OCI-LY3 (cell line): Measurements from ENCODE around the gene PDZRN3.

Source experiments
- H2AFZ ChIP-seq: fragments of 200-600, 300-600 bp; shearing (Covaris generic); 2 replicates; pipeline ENCODE4 v1.6.0; 2014; ENCODE audit warnings: antibody characterized with exemption, low read depth, low read length
- H3K27ac ChIP-seq: fragments of 200-600, 300-600 bp; sonication (generic); 2 replicates; pipeline ENCODE4 v1.5.1; 2014; ENCODE audit warnings: mild to moderate bottlenecking, low read length, moderate library complexity, mixed read lengths
- H3K27me3 ChIP-seq: fragments of 200-600, 300-600 bp; sonication (generic); 2 replicates; pipeline ENCODE4 v1.6.1; 2014; ENCODE audit warnings: low read depth, low read length, mixed read lengths
- H3K36me3 ChIP-seq: fragments of 200-600, 300-600 bp; sonication (generic); replicated peaks from 2 replicates; pipeline ENCODE3; 2014; ENCODE audit warnings: low read depth, low read length, mixed read lengths
- H3K4me1 ChIP-seq: fragments of 300-600, 200-600 bp; sonication (generic); 2 replicates; pipeline ENCODE4 v1.6.1; 2014; ENCODE audit warnings: low read length, mixed read lengths
- H3K4me2 ChIP-seq: fragments of 200-600, 300-600 bp; sonication (generic); 2 replicates; pipeline ENCODE4 v1.6.1; 2014; ENCODE audit warnings: low read length, mixed read lengths
- H3K4me3 ChIP-seq: fragments of 300-600, 200-600 bp; sonication (generic); 2 replicates; pipeline ENCODE4 v1.5.1; 2014; ENCODE audit warnings: antibody characterized with exemption, mild to moderate bottlenecking, low read length, moderate library complexity
- H3K79me2 ChIP-seq: fragments of 300-600, 200-600 bp; shearing (Covaris generic); 2 replicates; pipeline ENCODE4 v1.6.1; 2014; ENCODE audit warnings: mild to moderate bottlenecking, low read length, mixed read lengths
- H3K9ac ChIP-seq: fragments of 300-600, 200-600 bp; shearing (Covaris generic); 2 replicates; pipeline ENCODE4 v1.6.0; 2014; ENCODE audit warnings: mild to moderate bottlenecking, low read length, moderate library complexity
- H3K9me3 ChIP-seq: fragments of 200-600, 300-600 bp; shearing (Covaris generic); 2 replicates; pipeline ENCODE4 v1.6.1; 2014; ENCODE audit warnings: low read length, mixed read lengths; ENCODE audit not compliant: insufficient read depth
- H4K20me1 ChIP-seq: fragments of 200-600, 300-600 bp; sonication (generic); 2 replicates; pipeline ENCODE4 v1.6.1; 2016; ENCODE audit warnings: low read length, mixed read lengths; ENCODE audit not compliant: insufficient read depth
- EZH2phosphoT487 ChIP-seq: fragments of 200-600 bp; shearing (Covaris generic); IDR thresholded peaks from 2 replicates; pipeline ENCODE4 v1.6.1; 2018; ENCODE audit warnings: antibody characterized with exemption, mixed run types, low read depth
- TF ChIP-seq, protein P1 (sequence below): fragments of 200-600, 300-600 bp; sonication (generic); IDR thresholded peaks from 2 replicates; pipeline ENCODE4 v1.5.1; 2014; ENCODE audit warnings: antibody characterized with exemption, low read length, low read depth

The PDZRN3 gene

DNA sequence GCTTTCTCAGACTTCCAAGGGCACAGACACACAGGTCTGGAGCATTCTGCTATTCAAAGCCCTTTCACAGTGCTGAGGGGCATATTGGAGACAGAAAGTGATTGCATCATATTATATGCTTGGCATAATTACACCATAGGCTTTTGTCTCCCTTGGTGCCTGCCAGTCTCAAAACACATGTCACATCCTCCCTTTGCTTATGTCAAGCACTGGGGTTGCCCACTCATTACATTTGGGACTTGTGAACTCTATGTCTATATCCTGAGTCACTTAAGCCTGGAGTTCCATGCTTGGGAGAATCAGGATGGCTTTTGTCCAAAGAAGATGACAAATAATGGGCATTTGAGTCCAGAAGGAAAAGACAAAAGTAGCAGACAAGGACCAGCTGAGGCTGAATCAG, 12.3 kb upstream of the PDZRN3 start:
- Histone ChIP-seq H3K27me3 (no peaks in the 10 kb centered on the region), H3K4me2 (no peak overlapping the region), H2AFZ (no peak overlapping the region), H3K79me2 (no peaks in the 10 kb centered on the region), H3K27ac (no peak overlapping the region), H3K4me3 (no peak overlapping the region), H3K4me1 (no peaks in the 10 kb centered on the region), H3K9ac (no peak overlapping the region), H3K36me3 (no peaks in the 10 kb centered on the region), H3K9me3 (no peaks in the 10 kb centered on the region), H4K20me1 (no peaks in the 10 kb centered on the region)
- no peak for TF ChIP-seq EZH2phosphoT487
- TF ChIP-seq, protein P1, sequence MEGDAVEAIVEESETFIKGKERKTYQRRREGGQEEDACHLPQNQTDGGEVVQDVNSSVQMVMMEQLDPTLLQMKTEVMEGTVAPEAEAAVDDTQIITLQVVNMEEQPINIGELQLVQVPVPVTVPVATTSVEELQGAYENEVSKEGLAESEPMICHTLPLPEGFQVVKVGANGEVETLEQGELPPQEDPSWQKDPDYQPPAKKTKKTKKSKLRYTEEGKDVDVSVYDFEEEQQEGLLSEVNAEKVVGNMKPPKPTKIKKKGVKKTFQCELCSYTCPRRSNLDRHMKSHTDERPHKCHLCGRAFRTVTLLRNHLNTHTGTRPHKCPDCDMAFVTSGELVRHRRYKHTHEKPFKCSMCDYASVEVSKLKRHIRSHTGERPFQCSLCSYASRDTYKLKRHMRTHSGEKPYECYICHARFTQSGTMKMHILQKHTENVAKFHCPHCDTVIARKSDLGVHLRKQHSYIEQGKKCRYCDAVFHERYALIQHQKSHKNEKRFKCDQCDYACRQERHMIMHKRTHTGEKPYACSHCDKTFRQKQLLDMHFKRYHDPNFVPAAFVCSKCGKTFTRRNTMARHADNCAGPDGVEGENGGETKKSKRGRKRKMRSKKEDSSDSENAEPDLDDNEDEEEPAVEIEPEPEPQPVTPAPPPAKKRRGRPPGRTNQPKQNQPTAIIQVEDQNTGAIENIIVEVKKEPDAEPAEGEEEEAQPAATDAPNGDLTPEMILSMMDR: no peak

DNA sequence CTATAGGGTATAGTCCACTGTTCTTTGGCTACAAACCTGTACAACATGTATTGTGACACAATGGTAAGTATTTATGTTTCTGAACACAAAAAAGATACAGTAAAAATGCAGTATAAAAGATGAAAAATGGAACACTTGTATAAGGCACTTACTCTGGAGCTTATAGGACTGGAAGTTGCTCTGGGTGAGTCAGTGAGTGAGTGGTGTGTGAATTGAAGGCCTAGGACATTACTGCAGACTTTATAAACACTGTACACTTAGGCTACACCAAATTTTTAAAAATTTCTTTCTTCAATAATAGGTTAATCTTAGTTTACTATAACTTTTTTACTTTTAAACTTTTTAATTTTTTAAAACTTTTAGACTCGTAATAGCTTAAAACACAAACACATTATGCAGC, 10.5 kb upstream of the PDZRN3 start:
- Histone ChIP-seq H3K27ac (no peak overlapping the region), H3K27me3 (no peaks in the 10 kb centered on the region), H2AFZ (no peak overlapping the region), H3K79me2 (no peaks in the 10 kb centered on the region), H4K20me1 (no peaks in the 10 kb centered on the region), H3K36me3 (no peaks in the 10 kb centered on the region), H3K9ac (no peak overlapping the region), H3K4me3 (no peak overlapping the region), H3K9me3 (no peaks in the 10 kb centered on the region), H3K4me1 (no peaks in the 10 kb centered on the region), H3K4me2 (no peak overlapping the region)
- TF ChIP-seq, protein P1: no peak
- TF ChIP-seq EZH2phosphoT487: no peak

DNA sequence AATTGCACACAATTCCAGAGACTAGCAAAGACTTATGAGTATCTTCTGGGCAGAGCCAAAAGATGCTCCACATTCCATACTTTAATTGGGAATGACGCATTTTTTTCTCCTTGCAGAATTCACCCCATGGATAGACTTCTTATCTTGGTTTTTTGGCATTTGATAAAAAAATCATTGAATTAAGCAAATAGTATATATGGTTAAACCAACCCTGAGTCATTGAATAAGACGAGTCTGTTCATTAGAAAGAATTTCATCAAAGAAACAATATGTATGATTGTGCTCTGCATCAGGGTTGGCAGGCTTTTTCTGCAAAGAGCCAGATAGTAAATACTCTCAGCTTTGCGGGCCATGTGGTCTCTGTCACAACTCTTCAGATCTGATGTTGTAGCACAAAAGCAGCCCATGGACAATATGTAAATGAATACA, 9.2 kb upstream of the PDZRN3 start:
- Histone ChIP-seq H3K4me3 (no peak overlapping the region), H4K20me1 (no peaks in the 10 kb centered on the region), H3K27me3 (no peaks in the 10 kb centered on the region), H2AFZ (no peak overlapping the region), H3K36me3 (no peaks in the 10 kb centered on the region), H3K27ac (no peak overlapping the region), H3K4me2 (no peak overlapping the region), H3K4me1 (no peaks in the 10 kb centered on the region), H3K9ac (no peak overlapping the region), H3K79me2 (no peaks in the 10 kb centered on the region), H3K9me3 (no peaks in the 10 kb centered on the region)
- TF ChIP-seq, protein P1: no peak
- no peak for TF ChIP-seq EZH2phosphoT487

DNA sequence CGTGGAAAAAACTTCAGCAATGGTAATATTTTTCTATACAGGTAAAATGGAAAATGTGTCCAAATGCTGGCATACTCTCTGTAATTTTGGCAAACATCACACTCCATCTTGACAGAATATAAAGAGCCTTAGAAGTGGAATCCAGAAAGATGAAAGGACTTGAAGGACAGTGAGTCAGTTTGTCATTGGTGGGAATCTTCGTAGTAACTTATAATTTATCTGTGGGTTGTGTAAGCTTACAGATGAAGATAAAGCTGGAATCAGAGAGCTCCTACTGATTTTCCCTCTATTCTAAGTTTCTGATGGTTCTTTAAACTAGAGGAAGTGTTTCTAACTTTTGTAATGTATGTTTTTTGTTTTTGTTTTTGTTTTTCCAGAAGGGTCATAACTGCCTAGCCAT, 8.7 kb upstream of the PDZRN3 start:
- Histone ChIP-seq H3K4me2 (no peak overlapping the region), H3K79me2 (no peaks in the 10 kb centered on the region), H4K20me1 (no peaks in the 10 kb centered on the region), H3K4me1 (no peaks in the 10 kb centered on the region), H3K4me3 (no peak overlapping the region), H3K36me3 (no peaks in the 10 kb centered on the region), H3K9me3 (no peaks in the 10 kb centered on the region), H2AFZ (no peak overlapping the region), H3K27ac (no peak overlapping the region), H3K9ac (no peak overlapping the region), H3K27me3 (no peaks in the 10 kb centered on the region)
- TF ChIP-seq EZH2phosphoT487: no peak
- TF ChIP-seq, protein P1: no peak
